HL-60 (cell line): Measurements from ENCODE around the gene ANAPC4.

Experiments used
- DNase-seq, 2 experiments: peaks; one replicate each; pipeline ENCODE4 v3.0.0-alpha.2; 2010 to 2020; ENCODE audit warnings: low read depth in 1 of 2, low spot score in 1 of 2
- H3K27ac ChIP-seq: fragments of 250-450 bp; sonication (Bioruptor Pico); replicated peaks from 2 replicates; pipeline ENCODE4 v1.5.1; 2020; ENCODE audit warnings: mild to moderate bottlenecking, moderate library complexity
- H3K27me3 ChIP-seq: fragments of 250-450 bp; sonication (Bioruptor Pico); 2 replicates; pipeline ENCODE4 v1.5.1; 2021; ENCODE audit warnings: mild to moderate bottlenecking, moderate library complexity; ENCODE audit not compliant: insufficient read depth, poor library complexity, severe bottlenecking
- H3K4me3 ChIP-seq: replicated peaks from 2 replicates; pipeline ENCODE4 v1.5.1; 2011; ENCODE audit warnings: mild to moderate bottlenecking, control low read depth, low read length; ENCODE audit not compliant: insufficient read depth
- GABPA ChIP-seq: IDR thresholded peaks from 2 replicates; pipeline ENCODE4 v1.6.1; 2012; ENCODE audit warnings: low read depth
- POLR2AphosphoS5 ChIP-seq: IDR thresholded peaks from 2 replicates; pipeline ENCODE4 v1.6.1; 2012; ENCODE audit warnings: low read depth
- SPI1 ChIP-seq: IDR thresholded peaks from 2 replicates; pipeline ENCODE4 v1.6.1; 2012; ENCODE audit warnings: low read depth, mild to moderate bottlenecking, borderline replicate concordance
- TF ChIP-seq, protein P1 (sequence below): IDR thresholded peaks from one replicate; pipeline ENCODE4 v1.5.1; 2011; ENCODE audit warnings: low read length, control low read depth, inconsistent platforms; ENCODE audit not compliant: insufficient read depth
- TF ChIP-seq, protein P2 (sequence below): IDR thresholded peaks from 2 replicates; pipeline ENCODE4 v1.6.1; 2012; ENCODE audit warnings: low read depth; ENCODE audit not compliant: insufficient replicate concordance

ANAPC4 gene

DNA sequence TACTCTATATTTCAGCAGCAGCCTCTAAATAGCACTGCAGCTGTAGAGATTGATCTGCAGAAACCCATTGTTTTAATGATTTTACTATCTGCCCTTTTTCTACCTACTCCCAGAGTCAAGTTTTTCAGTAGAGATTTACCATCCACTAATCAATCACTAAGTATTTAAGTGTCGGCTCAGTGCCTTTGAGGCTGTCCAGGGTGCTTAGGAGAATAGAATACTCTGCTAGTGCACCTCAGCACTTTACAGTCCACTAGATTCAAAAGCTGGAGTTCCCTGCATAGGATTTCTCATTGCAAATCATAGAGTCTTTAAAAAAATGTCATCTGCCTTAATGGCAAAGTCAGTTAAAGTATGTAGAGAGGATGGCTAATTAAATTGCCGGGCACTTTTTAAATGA is 29.6 kb upstream of the ANAPC4 start:
- DNase-seq, result no peak
- TF ChIP-seq, protein P1, sequence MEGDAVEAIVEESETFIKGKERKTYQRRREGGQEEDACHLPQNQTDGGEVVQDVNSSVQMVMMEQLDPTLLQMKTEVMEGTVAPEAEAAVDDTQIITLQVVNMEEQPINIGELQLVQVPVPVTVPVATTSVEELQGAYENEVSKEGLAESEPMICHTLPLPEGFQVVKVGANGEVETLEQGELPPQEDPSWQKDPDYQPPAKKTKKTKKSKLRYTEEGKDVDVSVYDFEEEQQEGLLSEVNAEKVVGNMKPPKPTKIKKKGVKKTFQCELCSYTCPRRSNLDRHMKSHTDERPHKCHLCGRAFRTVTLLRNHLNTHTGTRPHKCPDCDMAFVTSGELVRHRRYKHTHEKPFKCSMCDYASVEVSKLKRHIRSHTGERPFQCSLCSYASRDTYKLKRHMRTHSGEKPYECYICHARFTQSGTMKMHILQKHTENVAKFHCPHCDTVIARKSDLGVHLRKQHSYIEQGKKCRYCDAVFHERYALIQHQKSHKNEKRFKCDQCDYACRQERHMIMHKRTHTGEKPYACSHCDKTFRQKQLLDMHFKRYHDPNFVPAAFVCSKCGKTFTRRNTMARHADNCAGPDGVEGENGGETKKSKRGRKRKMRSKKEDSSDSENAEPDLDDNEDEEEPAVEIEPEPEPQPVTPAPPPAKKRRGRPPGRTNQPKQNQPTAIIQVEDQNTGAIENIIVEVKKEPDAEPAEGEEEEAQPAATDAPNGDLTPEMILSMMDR, result no peak
- TF ChIP-seq GABPA (no peak), SPI1 (no peak), POLR2AphosphoS5 (no peak)
- TF ChIP-seq, protein P2, sequence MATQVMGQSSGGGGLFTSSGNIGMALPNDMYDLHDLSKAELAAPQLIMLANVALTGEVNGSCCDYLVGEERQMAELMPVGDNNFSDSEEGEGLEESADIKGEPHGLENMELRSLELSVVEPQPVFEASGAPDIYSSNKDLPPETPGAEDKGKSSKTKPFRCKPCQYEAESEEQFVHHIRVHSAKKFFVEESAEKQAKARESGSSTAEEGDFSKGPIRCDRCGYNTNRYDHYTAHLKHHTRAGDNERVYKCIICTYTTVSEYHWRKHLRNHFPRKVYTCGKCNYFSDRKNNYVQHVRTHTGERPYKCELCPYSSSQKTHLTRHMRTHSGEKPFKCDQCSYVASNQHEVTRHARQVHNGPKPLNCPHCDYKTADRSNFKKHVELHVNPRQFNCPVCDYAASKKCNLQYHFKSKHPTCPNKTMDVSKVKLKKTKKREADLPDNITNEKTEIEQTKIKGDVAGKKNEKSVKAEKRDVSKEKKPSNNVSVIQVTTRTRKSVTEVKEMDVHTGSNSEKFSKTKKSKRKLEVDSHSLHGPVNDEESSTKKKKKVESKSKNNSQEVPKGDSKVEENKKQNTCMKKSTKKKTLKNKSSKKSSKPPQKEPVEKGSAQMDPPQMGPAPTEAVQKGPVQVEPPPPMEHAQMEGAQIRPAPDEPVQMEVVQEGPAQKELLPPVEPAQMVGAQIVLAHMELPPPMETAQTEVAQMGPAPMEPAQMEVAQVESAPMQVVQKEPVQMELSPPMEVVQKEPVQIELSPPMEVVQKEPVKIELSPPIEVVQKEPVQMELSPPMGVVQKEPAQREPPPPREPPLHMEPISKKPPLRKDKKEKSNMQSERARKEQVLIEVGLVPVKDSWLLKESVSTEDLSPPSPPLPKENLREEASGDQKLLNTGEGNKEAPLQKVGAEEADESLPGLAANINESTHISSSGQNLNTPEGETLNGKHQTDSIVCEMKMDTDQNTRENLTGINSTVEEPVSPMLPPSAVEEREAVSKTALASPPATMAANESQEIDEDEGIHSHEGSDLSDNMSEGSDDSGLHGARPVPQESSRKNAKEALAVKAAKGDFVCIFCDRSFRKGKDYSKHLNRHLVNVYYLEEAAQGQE, result no peak
- Histone ChIP-seq H3K27me3 (no peaks in the 10 kb centered on the region), H3K27ac (no peak overlapping the region), H3K4me3 (no peak overlapping the region)

DNA sequence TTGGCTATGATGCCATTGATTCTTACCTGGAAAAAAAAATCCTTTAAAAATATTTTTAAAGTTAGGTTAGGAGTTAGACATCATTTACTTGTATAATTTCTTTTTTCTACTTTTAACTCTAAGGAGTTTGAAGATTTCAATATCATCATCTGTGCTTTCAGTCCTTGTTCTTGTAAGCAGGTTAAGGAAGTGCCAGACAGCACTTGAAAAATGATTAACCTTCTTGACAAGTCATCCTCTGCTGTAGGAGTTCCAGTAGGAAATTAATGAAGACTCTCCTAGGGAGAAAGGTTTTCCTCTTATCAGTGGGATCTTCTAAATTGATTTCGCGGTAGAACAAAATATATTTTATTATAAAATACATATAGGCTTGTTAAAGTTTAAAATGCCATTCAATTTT is 29.1 kb upstream of the ANAPC4 start:
- no peak overlapping the region for H3K4me3 ChIP-seq
- no peaks in the 10 kb centered on the region for H3K27me3 ChIP-seq
- no peak overlapping the region for H3K27ac ChIP-seq
- no peak for DNase-seq
- TF ChIP-seq, protein P2, result no peak
- TF ChIP-seq GABPA (no peak), POLR2AphosphoS5 (no peak)
- TF ChIP-seq, protein P1, result no peak

DNA sequence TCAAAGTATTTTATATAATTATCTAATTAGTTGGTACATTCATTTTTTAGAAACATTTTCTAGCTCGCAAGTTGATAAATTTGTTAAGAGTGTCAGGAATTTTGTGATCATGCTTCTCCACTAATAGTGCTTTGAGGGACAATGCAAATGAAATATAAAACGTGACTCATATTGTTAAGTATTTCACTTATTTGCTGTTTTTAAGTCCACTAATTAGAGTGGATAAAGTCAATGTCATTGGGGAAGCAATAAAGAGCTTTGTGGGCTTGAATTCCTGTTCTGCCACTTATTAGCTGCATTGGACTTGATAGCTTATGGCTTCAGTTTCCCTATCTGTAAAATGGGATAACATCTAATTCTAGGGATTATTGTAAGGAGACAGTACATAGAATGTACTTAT is 26.5 kb upstream of the ANAPC4 start:
- no peaks in the 10 kb centered on the region for H3K27me3 ChIP-seq
- H3K27ac ChIP-seq, result no peak overlapping the region
- TF ChIP-seq, protein P1, result no peak
- TF ChIP-seq SPI1, result no peak
- no peak for TF ChIP-seq GABPA
- no peak for TF ChIP-seq POLR2AphosphoS5
- TF ChIP-seq, protein P2, result no peak
- DNase-seq, result no peak
- no peak overlapping the region for H3K4me3 ChIP-seq
